Kidney epithelial cell (primary cell): ENCODE data around the gene REPS1. TPM values are rescaled to one million over a fixed set of nuclear protein-coding genes. Genes with fewer than 3 reads are reported as not detected.
A peak's percentile ranks its signal among the peaks of the same experiment; 100 is the strongest.
"Not testable (repeated sequence)": the region's sequence is repeated elsewhere in the genome, so short reads cannot be mapped to it uniquely, and the experiment has no call there.

ENCODE experiments used
- DNase-seq: peaks from one replicate; pipeline ENCODE4 v3.0.0-alpha.2; 2010; ENCODE audit warnings: low read depth
- H3K27me3 ChIP-seq: 2 replicates; pipeline ENCODE4 v1.6.0; 2011; ENCODE audit warnings: low read length; ENCODE audit not compliant: control insufficient read depth, insufficient read depth
- H3K36me3 ChIP-seq: 2 replicates; pipeline ENCODE4 v1.5.1; 2011; ENCODE audit warnings: low read length; ENCODE audit not compliant: control insufficient read depth, insufficient read depth
- H3K4me3 ChIP-seq: 2 replicates; pipeline ENCODE4 v1.5.1; 2011; ENCODE audit warnings: low read depth, mild to moderate bottlenecking, control low read depth, low read length
- total RNA-seq: library from RNA; depleted of rRNA; stranded (reverse); fragments of >200 nt; gene quantifications from 2 replicates; pipeline ENCODE4 v1.2.3, GENCODE V29; 2015
- TF ChIP-seq, protein P1 (sequence below): IDR thresholded peaks from 2 replicates; pipeline ENCODE4 v1.5.1; 2011; ENCODE audit warnings: mild to moderate bottlenecking, moderate library complexity, low read length, control low read depth, inconsistent platforms; ENCODE audit not compliant: insufficient read depth, poor library complexity, severe bottlenecking

The REPS1 gene
- total RNA-seq, 1 donor from 2014 or later: 40.7 TPM

DNA sequence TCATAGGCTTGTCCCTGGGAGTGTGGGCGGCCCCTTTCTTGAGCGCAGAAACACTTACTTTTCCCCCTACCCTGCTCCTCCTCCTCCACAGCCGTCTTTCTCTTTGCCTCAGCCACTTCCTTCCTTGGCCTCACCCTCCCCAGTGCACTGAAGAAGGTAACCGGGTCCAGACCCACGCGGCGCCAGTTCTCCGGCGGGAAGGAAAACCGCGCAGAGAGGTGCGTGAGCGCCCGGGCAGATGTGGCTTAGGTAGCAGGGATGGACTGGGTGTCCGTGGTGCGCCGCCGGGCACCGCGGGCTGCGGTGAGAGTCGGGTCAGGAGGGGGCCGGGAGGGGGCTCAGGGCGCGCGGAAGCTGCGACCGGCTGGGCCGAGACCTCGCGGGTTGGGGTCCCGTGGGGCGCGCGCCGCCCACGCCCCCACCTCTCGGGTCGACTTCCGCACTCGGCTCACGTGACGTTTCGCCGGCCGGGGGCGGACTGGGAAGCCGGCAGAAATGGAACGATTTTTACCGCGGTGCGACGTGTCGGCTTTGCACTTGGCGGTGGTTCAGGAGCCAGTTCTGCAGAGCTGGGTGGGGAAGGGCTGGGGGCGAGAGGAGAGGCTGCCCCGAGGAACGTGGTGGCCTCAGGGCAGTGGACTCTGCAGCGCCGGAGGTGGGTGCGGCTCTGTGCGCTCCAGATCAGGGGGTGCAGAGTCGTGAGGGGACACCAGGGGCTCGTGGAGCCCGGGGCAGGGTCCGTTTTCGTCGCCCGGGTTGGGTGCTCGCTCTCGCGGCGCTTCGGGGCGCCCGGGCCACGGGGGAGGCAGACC is 40.8 kb upstream of the REPS1 start, which contains the start of gene ABRACL:
Gene ABRACL, plus strand, starts transcription at position 88 of the 812 bp plus-strand sequence. CDS start 5,416 bp downstream, outside the sequence.
- Histone ChIP-seq H3K4me3 (peak within 1 kb of the TSS; percentile 95), H3K36me3 (no peaks in the 10 kb centered on the region), H3K27me3 (no peaks in the 10 kb centered on the region)
- TF ChIP-seq, protein P1, sequence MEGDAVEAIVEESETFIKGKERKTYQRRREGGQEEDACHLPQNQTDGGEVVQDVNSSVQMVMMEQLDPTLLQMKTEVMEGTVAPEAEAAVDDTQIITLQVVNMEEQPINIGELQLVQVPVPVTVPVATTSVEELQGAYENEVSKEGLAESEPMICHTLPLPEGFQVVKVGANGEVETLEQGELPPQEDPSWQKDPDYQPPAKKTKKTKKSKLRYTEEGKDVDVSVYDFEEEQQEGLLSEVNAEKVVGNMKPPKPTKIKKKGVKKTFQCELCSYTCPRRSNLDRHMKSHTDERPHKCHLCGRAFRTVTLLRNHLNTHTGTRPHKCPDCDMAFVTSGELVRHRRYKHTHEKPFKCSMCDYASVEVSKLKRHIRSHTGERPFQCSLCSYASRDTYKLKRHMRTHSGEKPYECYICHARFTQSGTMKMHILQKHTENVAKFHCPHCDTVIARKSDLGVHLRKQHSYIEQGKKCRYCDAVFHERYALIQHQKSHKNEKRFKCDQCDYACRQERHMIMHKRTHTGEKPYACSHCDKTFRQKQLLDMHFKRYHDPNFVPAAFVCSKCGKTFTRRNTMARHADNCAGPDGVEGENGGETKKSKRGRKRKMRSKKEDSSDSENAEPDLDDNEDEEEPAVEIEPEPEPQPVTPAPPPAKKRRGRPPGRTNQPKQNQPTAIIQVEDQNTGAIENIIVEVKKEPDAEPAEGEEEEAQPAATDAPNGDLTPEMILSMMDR: no peak
- no peak for DNase-seq

DNA sequence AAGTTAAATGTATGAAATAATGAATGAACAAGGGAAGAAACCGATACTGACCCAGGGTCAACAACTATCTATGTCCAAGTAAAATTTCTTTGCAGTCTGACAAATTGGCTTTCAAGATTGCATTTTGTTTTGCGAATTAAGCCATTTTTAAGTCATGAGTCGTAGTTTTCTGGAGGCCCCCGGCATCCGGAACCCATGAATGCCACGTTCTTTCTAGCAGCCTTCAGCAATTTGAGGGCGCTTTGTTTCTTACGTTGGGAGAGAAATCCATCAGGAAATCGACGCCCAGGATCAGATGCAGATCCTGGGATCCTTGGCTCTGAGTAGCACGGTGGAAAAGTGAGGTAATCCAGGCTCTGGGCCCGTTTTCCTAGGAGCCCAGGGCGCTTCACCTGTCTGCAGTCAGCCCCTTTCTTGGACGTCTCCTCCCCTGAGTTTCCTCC is 40.2 kb upstream of the REPS1 start:
- Histone ChIP-seq H3K36me3 (no peaks in the 10 kb centered on the region), H3K4me3 (peak overlapping the region; percentile 95), H3K27me3 (no peaks in the 10 kb centered on the region)
- TF ChIP-seq, protein P1: no peak
- no peak for DNase-seq

DNA sequence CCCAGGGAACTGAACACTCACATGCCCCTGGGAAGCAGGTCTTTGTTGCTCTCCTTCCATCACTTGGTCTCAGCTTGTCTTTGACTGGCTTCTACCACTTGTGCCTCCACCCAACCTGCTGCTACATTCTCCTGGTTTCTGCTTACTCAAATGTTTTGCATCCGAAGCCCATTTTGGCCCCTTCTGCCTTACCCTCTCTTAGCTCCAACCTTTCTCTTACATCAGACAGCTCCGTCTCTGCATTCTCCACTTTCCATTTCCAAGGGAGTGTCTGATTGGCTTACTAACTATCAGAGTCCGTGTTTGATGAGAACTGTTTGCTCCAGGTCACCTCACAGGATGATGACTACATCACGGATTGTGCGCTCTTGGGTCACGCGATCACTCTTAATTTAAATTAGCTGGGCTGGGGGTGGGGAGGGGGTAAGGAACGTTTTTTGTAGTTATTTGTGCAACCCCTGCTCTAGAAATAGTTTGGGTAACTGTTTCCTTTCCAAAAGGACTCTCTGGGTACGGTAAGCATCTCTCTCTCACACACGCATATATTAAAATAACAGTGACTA is 39.6 kb upstream of the REPS1 start:
- DNase-seq: no peak
- TF ChIP-seq, protein P1: no peak
- Histone ChIP-seq H3K27me3 (no peaks in the 10 kb centered on the region), H3K36me3 (no peaks in the 10 kb centered on the region), H3K4me3 (peak overlapping the region; percentile 95)

DNA sequence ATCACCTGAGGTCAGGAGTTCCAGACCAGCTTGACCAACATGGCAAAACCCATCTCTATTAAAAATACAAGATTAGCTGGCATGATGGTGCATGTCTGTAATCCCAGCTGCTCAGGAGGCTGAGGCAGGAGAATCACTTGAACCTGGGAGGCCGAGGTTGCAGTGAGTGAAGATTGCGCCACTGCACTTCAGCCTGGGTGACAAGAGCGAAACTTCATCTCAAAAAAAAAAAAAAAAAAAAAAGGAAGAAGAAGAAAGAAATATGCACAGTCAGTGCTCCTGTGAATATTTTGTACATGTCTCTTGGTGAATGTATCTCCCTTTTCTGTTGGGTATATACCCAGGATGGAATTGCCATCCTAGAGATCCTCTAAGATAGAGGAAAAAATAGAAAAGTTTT is 37.4 kb upstream of the REPS1 start:
- H3K27me3 ChIP-seq, H3K4me3 ChIP-seq, DNase-seq, H3K36me3 ChIP-seq: not testable (repeated sequence)

DNA sequence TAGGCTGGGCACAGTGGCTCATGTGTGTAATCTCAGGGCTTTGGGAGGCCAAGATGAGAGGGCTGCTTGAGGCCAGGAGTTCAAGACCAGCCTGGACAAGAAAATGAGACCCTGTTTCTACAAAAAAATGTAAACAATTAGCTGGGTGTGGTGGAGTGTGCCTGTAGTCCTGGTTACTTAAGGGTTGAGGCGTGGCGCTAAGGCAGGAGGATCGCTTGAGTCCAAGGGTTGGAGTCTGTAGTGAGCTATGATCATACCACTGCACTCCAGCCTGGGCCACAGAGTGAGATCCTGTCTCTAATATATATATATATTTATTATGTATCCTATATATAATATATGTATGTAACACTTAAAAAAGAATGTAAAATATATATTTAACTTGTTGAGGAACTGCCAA is 32.6 kb upstream of the REPS1 start:
- Histone ChIP-seq H3K36me3 (no peaks in the 10 kb centered on the region), H3K4me3 (no peak overlapping the region), H3K27me3 (no peaks in the 10 kb centered on the region)
- DNase-seq: no peak
- TF ChIP-seq, protein P1: no peak

DNA sequence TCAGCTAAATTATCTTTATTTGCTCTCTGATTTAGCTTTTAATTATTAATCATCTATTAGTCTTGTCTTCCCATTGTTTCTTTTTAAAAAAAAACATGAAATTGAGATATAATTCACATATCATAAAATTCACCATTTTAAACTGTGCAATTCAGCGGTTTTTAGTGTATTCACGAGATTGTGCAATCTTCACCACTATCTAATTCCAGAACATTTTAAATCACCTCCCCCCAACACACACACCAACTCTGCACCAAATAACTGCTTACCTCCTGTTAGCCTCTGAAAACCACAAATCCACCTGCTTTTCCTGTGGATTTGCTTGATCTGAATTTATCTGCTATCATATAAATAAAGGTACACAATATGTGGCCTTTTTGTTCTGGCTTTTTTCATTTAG is 31.7 kb upstream of the REPS1 start:
- no peaks in the 10 kb centered on the region for H3K36me3 ChIP-seq
- DNase-seq: no peak

More for the DNA sequence above, 31.7 kb upstream of the REPS1 start:
- TF ChIP-seq, protein P1: no peak
- Histone ChIP-seq H3K4me3 (no peak overlapping the region), H3K27me3 (no peaks in the 10 kb centered on the region)
